ENCODE measurements around the gene MAST2.

Gene MAST2

DNA sequence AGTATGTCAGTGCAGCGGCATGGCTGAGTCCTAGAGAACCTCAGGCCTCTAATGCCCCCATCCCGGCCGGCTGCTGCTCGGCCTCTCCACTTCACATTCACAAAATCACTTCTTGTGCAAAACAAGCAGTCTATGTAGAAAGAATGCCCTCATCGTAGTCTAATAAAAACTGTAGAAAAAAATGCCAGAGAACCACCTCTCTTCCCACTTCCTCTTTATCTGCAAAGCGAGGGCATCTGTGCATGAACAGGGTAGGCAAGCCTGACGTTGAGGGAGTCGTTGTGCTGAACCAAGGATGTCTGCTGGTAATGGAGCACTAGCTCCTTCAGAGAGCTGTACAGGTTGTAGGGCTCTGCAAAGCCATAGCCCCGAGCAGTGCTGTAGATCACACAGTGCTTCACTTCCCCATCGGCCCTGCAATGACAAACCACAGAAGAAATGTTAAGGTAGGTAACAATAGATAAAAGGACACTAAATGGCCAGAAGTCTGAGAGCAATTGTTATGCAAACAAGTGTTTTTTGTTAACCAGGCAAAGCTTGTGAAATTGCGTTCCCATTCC lies 240.1 kb downstream of the MAST2 start:
- peaks cover 27% of the 10 kb centered on the region for H3F3A ChIP-seq (ENCODE audit: insufficient read depth, low read length)
- peak overlapping the region; percentile 50 for H3K4me2 ChIP-seq (ENCODE audit: low read depth, low read length)
- DNase-seq, result peak; percentile 60
- H3K27me3 ChIP-seq (replicated peaks; ENCODE audit: insufficient read depth, low read length), result no peaks in the 10 kb centered on the region
- TF ChIP-seq, protein P1, sequence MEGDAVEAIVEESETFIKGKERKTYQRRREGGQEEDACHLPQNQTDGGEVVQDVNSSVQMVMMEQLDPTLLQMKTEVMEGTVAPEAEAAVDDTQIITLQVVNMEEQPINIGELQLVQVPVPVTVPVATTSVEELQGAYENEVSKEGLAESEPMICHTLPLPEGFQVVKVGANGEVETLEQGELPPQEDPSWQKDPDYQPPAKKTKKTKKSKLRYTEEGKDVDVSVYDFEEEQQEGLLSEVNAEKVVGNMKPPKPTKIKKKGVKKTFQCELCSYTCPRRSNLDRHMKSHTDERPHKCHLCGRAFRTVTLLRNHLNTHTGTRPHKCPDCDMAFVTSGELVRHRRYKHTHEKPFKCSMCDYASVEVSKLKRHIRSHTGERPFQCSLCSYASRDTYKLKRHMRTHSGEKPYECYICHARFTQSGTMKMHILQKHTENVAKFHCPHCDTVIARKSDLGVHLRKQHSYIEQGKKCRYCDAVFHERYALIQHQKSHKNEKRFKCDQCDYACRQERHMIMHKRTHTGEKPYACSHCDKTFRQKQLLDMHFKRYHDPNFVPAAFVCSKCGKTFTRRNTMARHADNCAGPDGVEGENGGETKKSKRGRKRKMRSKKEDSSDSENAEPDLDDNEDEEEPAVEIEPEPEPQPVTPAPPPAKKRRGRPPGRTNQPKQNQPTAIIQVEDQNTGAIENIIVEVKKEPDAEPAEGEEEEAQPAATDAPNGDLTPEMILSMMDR (IDR thresholded peaks at IDR 0.05; ENCODE audit: low read length), result no peak
- H3K36me3 ChIP-seq (replicated peaks; ENCODE audit: insufficient read depth, low read length), result no peaks in the 10 kb centered on the region
- H3K9ac ChIP-seq (ENCODE audit: low read length), result peak overlapping the region; percentile 50; the same call in 1 of the 2 replicates
- H3K4me1 ChIP-seq (ENCODE audit: low read length), result peaks cover 35% of the 10 kb centered on the region
- H3K27ac ChIP-seq (ENCODE audit: low read length), result peak overlapping the region; percentile 91
- peak overlapping the region; percentile 19; the same call in 1 of the 2 replicates for H3K4me3 ChIP-seq (ENCODE audit: low read length)
- H2AFZ ChIP-seq (ENCODE audit: low read length), result 0 out of 2 replicates have a peak overlapping the region, but pooled peaks have one; percentile 27
- H3K9me3 ChIP-seq (replicated peaks; ENCODE audit: insufficient read depth, low read length), result no peaks in the 10 kb centered on the region
- no peaks in the 10 kb centered on the region for H3K79me2 ChIP-seq (ENCODE audit: low read length)
- H3K9me2 ChIP-seq (replicated peaks; ENCODE audit: insufficient read depth, low read length), result no peaks in the 10 kb centered on the region
- no peaks in the 10 kb centered on the region for H4K20me1 ChIP-seq (ENCODE audit: insufficient read depth, low read length)

DNA sequence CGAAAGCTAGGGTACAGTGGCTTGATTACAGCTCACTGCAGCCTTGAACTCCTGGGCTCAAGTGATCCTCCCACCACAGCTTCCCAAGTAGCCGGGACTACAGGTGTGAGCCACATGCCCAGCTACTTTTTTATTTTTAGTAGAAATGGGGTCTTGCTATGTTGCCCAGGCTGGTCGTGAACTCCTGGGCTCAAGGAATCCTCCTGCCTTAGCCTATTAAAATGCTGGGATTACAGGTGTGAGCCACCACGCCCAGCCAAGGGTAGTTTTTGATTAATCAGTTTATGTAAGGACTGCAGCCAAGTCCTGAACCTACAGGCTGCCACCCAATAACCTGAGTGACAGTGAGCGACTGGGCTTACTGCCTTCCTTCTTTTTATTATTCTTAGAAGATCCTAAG lies 240.7 kb downstream of the MAST2 start:
- Histone ChIP-seq H3K9me2 (replicated peaks; ENCODE audit: insufficient read depth, low read length) (no peaks in the 10 kb centered on the region), H2AFZ (ENCODE audit: low read length) (no peak overlapping the region), H4K20me1 (ENCODE audit: insufficient read depth, low read length) (no peaks in the 10 kb centered on the region), H3K9me3 (replicated peaks; ENCODE audit: insufficient read depth, low read length) (no peaks in the 10 kb centered on the region), H3K36me3 (replicated peaks; ENCODE audit: insufficient read depth, low read length) (no peaks in the 10 kb centered on the region), H3K27ac (ENCODE audit: low read length) (peak overlapping the region; percentile 91; the same call in 1 of the 2 replicates), H3K9ac (ENCODE audit: low read length) (no peak overlapping the region), H3K4me1 (ENCODE audit: low read length) (peaks cover 35% of the 10 kb centered on the region), H3K79me2 (ENCODE audit: low read length) (no peaks in the 10 kb centered on the region), H3K27me3 (replicated peaks; ENCODE audit: insufficient read depth, low read length) (no peaks in the 10 kb centered on the region), H3K4me2 (ENCODE audit: low read depth, low read length) (no peak overlapping the region), H3K4me3 (ENCODE audit: low read length) (no peak overlapping the region), H3F3A (ENCODE audit: insufficient read depth, low read length) (peaks cover 27% of the 10 kb centered on the region)
- DNase-seq, result no peak
- TF ChIP-seq EZH2 (optimal IDR thresholded peaks at IDR 0.05; ENCODE audit: low read depth, low read length) (no peak), EZH2phosphoT487 (IDR thresholded peaks at IDR 0.05; ENCODE audit: low read length) (no peak)
- TF ChIP-seq, protein P1 (IDR thresholded peaks at IDR 0.05; ENCODE audit: low read length), result no peak

DNA sequence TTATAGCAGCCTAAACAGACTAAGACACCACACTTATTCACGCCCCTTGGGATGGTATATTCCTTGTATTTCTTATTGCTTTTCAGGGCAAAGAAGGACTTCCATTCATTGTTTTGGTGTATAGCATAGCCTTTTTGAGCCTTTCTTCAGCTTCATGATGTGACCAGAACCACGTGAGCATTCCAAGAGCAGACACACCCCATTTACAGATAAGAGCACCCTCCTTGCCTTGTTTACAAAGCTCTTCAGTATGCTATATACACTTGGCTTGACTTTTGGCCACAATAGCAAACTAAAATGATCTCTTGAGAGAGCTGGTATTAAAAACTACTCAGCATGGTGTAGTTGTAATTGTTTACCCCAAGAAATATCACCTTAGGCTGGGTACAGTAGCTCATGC lies 250.3 kb downstream of the MAST2 start:
- Histone ChIP-seq H3K27me3 (replicated peaks; ENCODE audit: insufficient read depth, low read length) (no peaks in the 10 kb centered on the region), H3K27ac (ENCODE audit: low read length) (no peak overlapping the region), H3K9me2 (replicated peaks; ENCODE audit: insufficient read depth, low read length) (no peaks in the 10 kb centered on the region), H3K4me2 (ENCODE audit: low read depth, low read length) (no peak overlapping the region), H3F3A (ENCODE audit: insufficient read depth, low read length) (no peaks in the 10 kb centered on the region), H3K4me3 (ENCODE audit: low read length) (no peak overlapping the region), H3K9me3 (replicated peaks; ENCODE audit: insufficient read depth, low read length) (no peaks in the 10 kb centered on the region), H3K9ac (ENCODE audit: low read length) (no peak overlapping the region), H3K4me1 (ENCODE audit: low read length) (no peaks in the 10 kb centered on the region), H3K79me2 (ENCODE audit: low read length) (no peaks in the 10 kb centered on the region), H2AFZ (ENCODE audit: low read length) (no peak overlapping the region), H3K36me3 (replicated peaks; ENCODE audit: insufficient read depth, low read length) (no peaks in the 10 kb centered on the region), H4K20me1 (ENCODE audit: insufficient read depth, low read length) (no peaks in the 10 kb centered on the region)
- no peak for DNase-seq
- TF ChIP-seq, protein P1 (IDR thresholded peaks at IDR 0.05; ENCODE audit: low read length), result no peak
- TF ChIP-seq EZH2 (optimal IDR thresholded peaks at IDR 0.05; ENCODE audit: low read depth, low read length) (no peak), EZH2phosphoT487 (IDR thresholded peaks at IDR 0.05; ENCODE audit: low read length) (no peak)
